GM21526 (cell line): ENCODE data around the gene TARDBP.
"Not testable (repeated sequence)": the region's sequence is repeated elsewhere in the genome, so short reads cannot be mapped to it uniquely, and the experiment has no call there.

Experiments used
- ATAC-seq: cut with Tn5 transposase; IDR thresholded peaks from one replicate; pipeline ENCODE4 v1.9.1; 2021; ENCODE audit warnings: moderate library complexity; ENCODE audit not compliant: unreplicated experiment, low FRiP score

The TARDBP gene

GRCh38 chr1:11012260-11013159 lies at the start of gene TARDBP:
Gene TARDBP (plus strand): TSS chr1:11012654. CDS start chr1:11013728, 1,074 bp downstream.
- peak; percentile 79 for ATAC-seq

GRCh38 chr1:10965546-10966226 lies 46.8 kb upstream of the TARDBP start:
- no peak for ATAC-seq

- ATAC-seq: no peak
These were observed 45.4 kb upstream of the TARDBP start for GRCh38 chr1:10967090-10967489.

GRCh38 chr1:10968411-10968826 lies 44.0 kb upstream of the TARDBP start:
- no peak for ATAC-seq

- no peak for ATAC-seq
These were observed 43.0 kb upstream of the TARDBP start for GRCh38 chr1:10969267-10969970.

- no peak for ATAC-seq
These were observed 42.5 kb upstream of the TARDBP start for GRCh38 chr1:10969971-10970332.

GRCh38 chr1:10973552-10973951 lies 38.9 kb upstream of the TARDBP start:
- ATAC-seq: no peak

- ATAC-seq: no peak
These were observed 38.2 kb upstream of the TARDBP start for GRCh38 chr1:10973956-10974881.

- ATAC-seq: no peak
These were observed 36.7 kb upstream of the TARDBP start for GRCh38 chr1:10975567-10976326.

- no peak for ATAC-seq
These were observed 33.7 kb upstream of the TARDBP start for GRCh38 chr1:10978719-10979118.

GRCh38 chr1:10979483-10979920 lies 33.0 kb upstream of the TARDBP start:
- ATAC-seq: no peak

- no peak for ATAC-seq
These were observed 32.3 kb upstream of the TARDBP start for GRCh38 chr1:10980094-10980577.

GRCh38 chr1:10980841-10981727 lies 31.4 kb upstream of the TARDBP start:
- ATAC-seq: no peak

GRCh38 chr1:10986525-10986890 lies 25.9 kb upstream of the TARDBP start:
- ATAC-seq: no peak

- ATAC-seq: no peak
These were observed 24.5 kb upstream of the TARDBP start for GRCh38 chr1:10987840-10988417.

GRCh38 chr1:10989095-10989494 lies 23.4 kb upstream of the TARDBP start:
- no peak for ATAC-seq

- ATAC-seq: not testable (repeated sequence)
These were observed 22.4 kb upstream of the TARDBP start for GRCh38 chr1:10989920-10990516.
